Gastrocnemius medialis (tissue), 4 donors: ENCODE results near the gene FBXO2.

ENCODE experiments used
- POLR2A ChIP-seq, 2 donors: fragments of 450-650 bp; IDR thresholded peaks; one replicate each; pipeline ENCODE4 v1.6.1; 2017; ENCODE audit warnings: antibody characterized with exemption in 2 of 2, mild to moderate bottlenecking in 2 of 2, moderate library complexity in 2 of 2
- TF ChIP-seq, protein P1 (sequence below), 5 experiments: fragments of 450-650 bp in 3 of 5; fragments of 200-600 bp in 2 of 5; sonication (generic) in 2 of 5; IDR thresholded peaks in 4 of 5; conservative IDR thresholded peaks in 1 of 5; 1 replicate in 4 of 5; 2 replicates in 1 of 5; pipeline ENCODE4 v1.5.1; 2016 to 2019; ENCODE audit warnings: antibody characterized with exemption in 5 of 5, mild to moderate bottlenecking in 3 of 5, moderate library complexity in 3 of 5

DNA sequence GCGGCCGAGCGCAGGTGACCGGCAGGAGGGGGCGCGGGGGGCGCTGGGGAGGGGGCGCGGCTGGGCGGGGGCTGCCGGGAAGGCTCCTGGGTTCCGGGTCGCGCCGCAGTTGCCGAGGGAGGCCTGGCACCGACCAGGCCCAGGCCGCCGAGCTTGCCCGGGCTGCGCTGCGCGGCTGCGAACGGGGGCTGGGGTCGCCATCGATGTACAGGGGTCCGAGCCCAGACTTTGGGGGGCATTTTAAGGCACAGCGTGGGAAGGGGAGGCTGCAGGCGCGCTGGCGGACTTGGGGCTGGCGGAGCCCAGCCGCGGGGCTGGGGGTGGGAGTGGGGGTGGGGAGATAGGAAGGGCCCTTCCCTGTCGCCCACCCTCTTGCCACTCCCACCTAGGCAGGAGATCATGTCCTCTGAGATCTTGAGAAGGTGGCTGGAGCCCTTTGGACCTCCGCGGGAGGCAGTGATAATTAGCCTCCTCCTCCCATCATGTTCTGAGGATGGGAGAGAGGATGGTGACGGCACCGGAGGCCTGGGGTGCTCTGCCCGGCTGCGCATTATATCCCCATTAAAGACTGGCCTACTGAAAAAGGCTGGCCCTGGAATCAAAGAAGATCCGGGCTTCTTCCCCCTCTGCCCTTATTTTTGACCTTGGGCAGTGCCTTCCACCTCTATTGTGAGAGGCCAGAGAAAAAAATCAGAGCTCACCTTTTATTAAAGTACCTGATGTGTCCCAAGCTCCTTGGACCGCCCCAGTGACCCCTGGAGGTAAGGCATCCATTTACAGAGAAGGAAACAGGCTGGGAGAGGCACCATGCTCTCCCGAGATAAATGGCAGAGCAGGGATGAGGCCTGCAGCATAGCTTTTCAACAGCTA, 945 bp upstream of the FBXO2 start:
- TF ChIP-seq, protein P1, sequence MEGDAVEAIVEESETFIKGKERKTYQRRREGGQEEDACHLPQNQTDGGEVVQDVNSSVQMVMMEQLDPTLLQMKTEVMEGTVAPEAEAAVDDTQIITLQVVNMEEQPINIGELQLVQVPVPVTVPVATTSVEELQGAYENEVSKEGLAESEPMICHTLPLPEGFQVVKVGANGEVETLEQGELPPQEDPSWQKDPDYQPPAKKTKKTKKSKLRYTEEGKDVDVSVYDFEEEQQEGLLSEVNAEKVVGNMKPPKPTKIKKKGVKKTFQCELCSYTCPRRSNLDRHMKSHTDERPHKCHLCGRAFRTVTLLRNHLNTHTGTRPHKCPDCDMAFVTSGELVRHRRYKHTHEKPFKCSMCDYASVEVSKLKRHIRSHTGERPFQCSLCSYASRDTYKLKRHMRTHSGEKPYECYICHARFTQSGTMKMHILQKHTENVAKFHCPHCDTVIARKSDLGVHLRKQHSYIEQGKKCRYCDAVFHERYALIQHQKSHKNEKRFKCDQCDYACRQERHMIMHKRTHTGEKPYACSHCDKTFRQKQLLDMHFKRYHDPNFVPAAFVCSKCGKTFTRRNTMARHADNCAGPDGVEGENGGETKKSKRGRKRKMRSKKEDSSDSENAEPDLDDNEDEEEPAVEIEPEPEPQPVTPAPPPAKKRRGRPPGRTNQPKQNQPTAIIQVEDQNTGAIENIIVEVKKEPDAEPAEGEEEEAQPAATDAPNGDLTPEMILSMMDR (IDR thresholded peaks at IDR 0.05 in 4 of 5, conservative IDR thresholded peaks at IDR 0.05 in 1 of 5): no peak
- no peak for TF ChIP-seq POLR2A (IDR thresholded peaks at IDR 0.05)
